ENCODE data around the gene SAMD10.
A peak's percentile ranks its signal among the peaks of the same experiment; 100 is the strongest.
"Not testable (repeated sequence)": the region's sequence is repeated elsewhere in the genome, so short reads cannot be mapped to it uniquely, and the experiment has no call there.

Gene SAMD10

GRCh38 chr20:63979557-63980316 lies at the start of gene SAMD10:
Gene SAMD10, minus strand, starts transcription at chr20:63979642. Its CDS starts 175 bp downstream, at chr20:63979467.
- in situ Hi-C loops (cut with MboI; ENCODE audit: low sequenced_read_pairs): loop anchor here (5.0 kb wide), 1 partner anchor 437 kb away; no protein-coding TSS in a partner anchor
- Histone ChIP-seq H3K36me3 (replicated peaks) (peaks cover 11% of the 10 kb centered on the region), H3K27me3 (ENCODE audit: low read depth) (no peaks in the 10 kb centered on the region), H3K4me3 (peak within 1 kb of the TSS; percentile 88), H3K4me1 (peaks cover 11% of the 10 kb centered on the region), H3K9me3 (no peaks in the 10 kb centered on the region)
- peak; percentile 58 to 89 for DNase-seq (ENCODE audit: low spot score in 2 of 2)

GRCh38 chr20:64027981-64028685 lies 48.7 kb upstream of the SAMD10 start:
- H3K36me3 ChIP-seq (replicated peaks): peaks cover 74% of the 10 kb centered on the region
- in situ Hi-C loops (cut with MboI; ENCODE audit: low sequenced_read_pairs): no loop called here
- DNase-seq (ENCODE audit: low spot score in 2 of 2): no peak
- no peaks in the 10 kb centered on the region for H3K27me3 ChIP-seq (ENCODE audit: low read depth)
- H3K4me3 ChIP-seq: no peak overlapping the region
- no peaks in the 10 kb centered on the region for H3K4me1 ChIP-seq
- no peaks in the 10 kb centered on the region for H3K9me3 ChIP-seq

GRCh38 chr20:64025826-64026412 lies 46.5 kb upstream of the SAMD10 start:
- Histone ChIP-seq H3K27me3 (ENCODE audit: low read depth) (no peaks in the 10 kb centered on the region), H3K36me3 (replicated peaks) (peaks cover 85% of the 10 kb centered on the region), H3K9me3 (no peaks in the 10 kb centered on the region), H3K4me3 (no peak overlapping the region), H3K4me1 (no peaks in the 10 kb centered on the region)
- in situ Hi-C loops (cut with MboI; ENCODE audit: low sequenced_read_pairs): no loop called here
- no peak for DNase-seq (ENCODE audit: low spot score in 2 of 2)

GRCh38 chr20:64025101-64025825 lies 45.8 kb upstream of the SAMD10 start:
- Histone ChIP-seq H3K9me3 (no peaks in the 10 kb centered on the region), H3K36me3 (replicated peaks) (peaks cover 83% of the 10 kb centered on the region), H3K27me3 (ENCODE audit: low read depth) (no peaks in the 10 kb centered on the region), H3K4me3 (no peak overlapping the region), H3K4me1 (no peaks in the 10 kb centered on the region)
- no peak for DNase-seq (ENCODE audit: low spot score in 2 of 2)
- in situ Hi-C loops (cut with MboI; ENCODE audit: low sequenced_read_pairs): no loop called here

GRCh38 chr20:64024141-64024990 lies 44.9 kb upstream of the SAMD10 start:
- Histone ChIP-seq H3K9me3 (no peaks in the 10 kb centered on the region), H3K4me3 (no peak overlapping the region), H3K27me3 (ENCODE audit: low read depth) (no peaks in the 10 kb centered on the region), H3K36me3 (replicated peaks) (peaks cover 84% of the 10 kb centered on the region), H3K4me1 (no peaks in the 10 kb centered on the region)
- in situ Hi-C loops (cut with MboI; ENCODE audit: low sequenced_read_pairs): no loop called here
- no peak for DNase-seq (ENCODE audit: low spot score in 2 of 2)

- no peak for DNase-seq (ENCODE audit: low spot score in 2 of 2)
- in situ Hi-C loops (cut with MboI; ENCODE audit: low sequenced_read_pairs): no loop called here
- Histone ChIP-seq H3K36me3 (replicated peaks) (peaks cover 83% of the 10 kb centered on the region), H3K9me3 (no peaks in the 10 kb centered on the region), H3K27me3 (ENCODE audit: low read depth) (no peaks in the 10 kb centered on the region), H3K4me3 (no peak overlapping the region), H3K4me1 (no peaks in the 10 kb centered on the region)
These were observed 44.1 kb upstream of the SAMD10 start for GRCh38 chr20:64023361-64024140.

GRCh38 chr20:64022671-64023360 lies 43.4 kb upstream of the SAMD10 start:
- no peak for DNase-seq (ENCODE audit: low spot score in 2 of 2)
- Histone ChIP-seq H3K4me3 (no peak overlapping the region), H3K36me3 (replicated peaks) (peaks cover 82% of the 10 kb centered on the region), H3K27me3 (ENCODE audit: low read depth) (no peaks in the 10 kb centered on the region), H3K4me1 (no peaks in the 10 kb centered on the region), H3K9me3 (no peaks in the 10 kb centered on the region)
- in situ Hi-C loops (cut with MboI; ENCODE audit: low sequenced_read_pairs): no loop called here

- DNase-seq (ENCODE audit: low spot score in 2 of 2): no peak
- H3K4me1 ChIP-seq: no peaks in the 10 kb centered on the region
- H3K4me3 ChIP-seq: no peak overlapping the region
- peaks cover 78% of the 10 kb centered on the region for H3K36me3 ChIP-seq (replicated peaks)
- H3K9me3 ChIP-seq: no peaks in the 10 kb centered on the region
- no peaks in the 10 kb centered on the region for H3K27me3 ChIP-seq (ENCODE audit: low read depth)
- in situ Hi-C loops (cut with MboI; ENCODE audit: low sequenced_read_pairs): no loop called here
These were observed 41.9 kb upstream of the SAMD10 start for GRCh38 chr20:64021124-64021975.

- no peaks in the 10 kb centered on the region for H3K9me3 ChIP-seq
- H3K4me3 ChIP-seq: no peak overlapping the region
- in situ Hi-C loops (cut with MboI; ENCODE audit: low sequenced_read_pairs): no loop called here
- peak; percentile 50 to 75 for DNase-seq (ENCODE audit: low spot score in 2 of 2)
- H3K27me3 ChIP-seq (ENCODE audit: low read depth): no peaks in the 10 kb centered on the region
- peaks cover 5% of the 10 kb centered on the region; the same call in 1 of the 2 replicates for H3K4me1 ChIP-seq
- H3K36me3 ChIP-seq (replicated peaks): peaks cover 61% of the 10 kb centered on the region
These were observed 36.2 kb upstream of the SAMD10 start for GRCh38 chr20:64015635-64016034.

- H3K27me3 ChIP-seq (ENCODE audit: low read depth); DNase-seq (ENCODE audit: low spot score in 2 of 2); in situ Hi-C loops (cut with MboI; ENCODE audit: low sequenced_read_pairs); H3K4me3 ChIP-seq; H3K4me1 ChIP-seq; H3K9me3 ChIP-seq: not testable (repeated sequence)
- peaks cover 68% of the 10 kb centered on the region for H3K36me3 ChIP-seq (replicated peaks)
These were observed 33.1 kb upstream of the SAMD10 start for GRCh38 chr20:64012385-64013154.

GRCh38 chr20:64011366-64011779 lies 31.9 kb upstream of the SAMD10 start:
- Histone ChIP-seq H3K4me1 (peaks cover 5% of the 10 kb centered on the region; the same call in 1 of the 2 replicates), H3K4me3 (no peak overlapping the region), H3K36me3 (replicated peaks) (peaks cover 68% of the 10 kb centered on the region), H3K9me3 (no peaks in the 10 kb centered on the region), H3K27me3 (ENCODE audit: low read depth) (no peaks in the 10 kb centered on the region)
- in situ Hi-C loops (cut with MboI; ENCODE audit: low sequenced_read_pairs): no loop called here
- DNase-seq (ENCODE audit: low spot score in 2 of 2): no peak
